B cell (primary cell): Measurements from ENCODE around the gene STX7.

Experiments used
- CTCF ChIP-seq: fragments of 200-600 bp; IDR thresholded peaks from one replicate; pipeline ENCODE4 v1.8.0; 2022; ENCODE audit warnings: antibody characterized with exemption, mild to moderate bottlenecking
- EZH2 ChIP-seq: IDR thresholded peaks from 2 replicates; pipeline ENCODE4 v1.6.1; 2012; ENCODE audit warnings: borderline replicate concordance, low read depth, mild to moderate bottlenecking, moderate library complexity, low read length; ENCODE audit not compliant: insufficient read depth, poor library complexity, severe bottlenecking

GRCh38 chr6:132430110-132430509 is 82.8 kb downstream of the STX7 start:
- TF ChIP-seq CTCF (no peak), EZH2 (no peak)
